ENCODE data around the gene ZMYM2. TPM values are rescaled to one million over a fixed set of nuclear protein-coding genes. Genes with fewer than 3 reads are reported as not detected.

ZMYM2 gene
- total RNA-seq, 4 donors from 2014 or later = 40.6 to 92.8 (median 50.7) TPM

DNA sequence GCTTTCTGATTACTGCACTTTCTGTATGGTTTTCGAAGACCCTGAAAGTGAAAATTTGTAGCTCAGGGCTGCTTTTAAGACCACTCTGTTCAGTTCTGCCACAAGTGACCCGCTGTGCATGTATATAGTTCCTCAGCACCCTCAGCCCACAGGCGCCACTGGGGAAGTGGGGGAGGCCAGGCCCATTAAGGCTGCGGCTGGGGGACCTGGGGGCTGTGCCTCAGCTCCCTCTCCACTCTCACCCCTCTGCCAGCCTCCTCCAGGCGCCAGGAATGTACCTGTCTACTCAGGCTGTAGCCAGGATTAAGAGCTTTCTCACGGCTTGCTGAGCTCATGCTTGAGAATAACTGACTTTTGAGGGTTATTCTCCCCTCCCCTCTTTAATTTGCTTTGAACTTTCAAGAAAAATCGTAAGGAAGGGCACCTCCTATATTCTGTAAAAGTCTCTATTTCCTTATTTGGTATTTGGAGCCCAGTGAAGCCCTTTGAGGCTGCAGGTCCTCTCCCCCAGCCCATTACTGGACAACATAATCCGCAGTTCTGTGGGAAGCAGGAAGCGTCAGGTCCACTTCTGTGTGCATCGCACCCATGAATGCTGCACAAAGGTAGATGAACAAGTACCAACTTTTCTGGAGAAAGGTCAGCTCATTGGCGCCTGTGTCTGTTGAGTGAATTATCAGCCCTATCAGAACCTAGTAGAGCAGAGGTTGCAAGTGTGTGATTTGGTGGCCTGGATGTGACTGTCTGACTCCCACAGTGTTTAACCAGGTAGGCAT lies 172.7 kb downstream of the ZMYM2 start:
- no peak for TF ChIP-seq EP300 (IDR thresholded peaks at IDR 0.05)
- TF ChIP-seq CTCF (IDR thresholded peaks at IDR 0.05) = no peak
- TF ChIP-seq POLR2A (IDR thresholded peaks at IDR 0.05) = no peak
- TF ChIP-seq POLR2AphosphoS5 (IDR thresholded peaks at IDR 0.05) = no peak
- Histone ChIP-seq H3K4me3 (no peak overlapping the region), H3K4me1 (peaks cover 0 to 27% (median 7%) of the 10 kb centered on the region in 3 donors), H3K9me3 (no peaks in the 10 kb centered on the region), H3K27ac (no peak overlapping the region), H3K27me3 (peaks cover 48% of the 10 kb centered on the region), H3K36me3 (no peaks in the 10 kb centered on the region)
- WGBS, 2 donors (ENCODE audit: low coverage in 1 of 2) = 52 to 92% methylated on average over 6 of the region's 11 CpGs
- ATAC-seq = no peak

GRCh38 chr13:20132052-20132634 lies 173.6 kb downstream of the ZMYM2 start:
- ATAC-seq = no peak
- peaks cover 57% of the 10 kb centered on the region for H3K27me3 ChIP-seq
- peaks cover 0 to 25% (median 9%) of the 10 kb centered on the region in 3 donors for H3K4me1 ChIP-seq
- 83 to 87% methylated on average over 5 of the region's 10 CpGs for WGBS, 2 donors (ENCODE audit: low coverage in 1 of 2)
- TF ChIP-seq EP300 (IDR thresholded peaks at IDR 0.05) (no peak), POLR2A (IDR thresholded peaks at IDR 0.05) (no peak), CTCF (IDR thresholded peaks at IDR 0.05) (no peak), POLR2AphosphoS5 (IDR thresholded peaks at IDR 0.05) (no peak)
- no peak overlapping the region for H3K27ac ChIP-seq
- H3K4me3 ChIP-seq = no peak overlapping the region
- no peaks in the 10 kb centered on the region for H3K36me3 ChIP-seq
- H3K9me3 ChIP-seq = no peaks in the 10 kb centered on the region

DNA sequence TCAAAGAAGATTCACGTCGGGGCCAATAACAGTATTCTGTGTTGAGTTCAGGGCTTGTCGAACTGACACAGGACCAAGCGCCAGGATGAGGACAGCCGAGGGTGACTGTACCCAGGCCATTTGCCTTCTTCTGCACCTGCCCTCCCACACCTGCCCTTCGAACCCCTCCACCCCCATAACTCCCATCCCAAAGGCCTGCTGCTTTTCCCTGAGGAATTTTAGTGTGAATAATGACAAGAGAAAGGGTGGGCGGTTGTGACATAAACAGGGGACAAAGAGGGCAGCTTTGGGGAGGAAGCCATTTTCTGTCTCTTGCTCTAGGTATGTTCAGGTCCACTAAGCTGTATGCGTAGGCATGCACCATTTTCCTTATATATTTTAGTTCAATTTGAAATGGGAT lies 176.2 kb downstream of the ZMYM2 start:
- 64 to 100% methylated on average over 4 to 8 of the region's 8 CpGs for WGBS, 2 donors (ENCODE audit: low coverage in 1 of 2)
- Histone ChIP-seq H3K4me1 (peaks cover 0 to 7% (median 3%) of the 10 kb centered on the region in 3 donors), H3K27me3 (peaks cover 61% of the 10 kb centered on the region), H3K36me3 (no peaks in the 10 kb centered on the region), H3K27ac (no peak overlapping the region), H3K9me3 (no peaks in the 10 kb centered on the region), H3K4me3 (no peak overlapping the region)
- no peak for ATAC-seq
- TF ChIP-seq POLR2A (IDR thresholded peaks at IDR 0.05) (no peak), CTCF (IDR thresholded peaks at IDR 0.05) (no peak), EP300 (IDR thresholded peaks at IDR 0.05) (no peak)

GRCh38 chr13:20136781-20137703 lies 178.5 kb downstream of the ZMYM2 start:
- H3K27ac ChIP-seq = no peak overlapping the region
- H3K36me3 ChIP-seq = no peaks in the 10 kb centered on the region
- peak in 1 of 4 experiments; percentile 25 for TF ChIP-seq CTCF (IDR thresholded peaks at IDR 0.05)
- no peak for TF ChIP-seq POLR2AphosphoS5 (IDR thresholded peaks at IDR 0.05)
- TF ChIP-seq POLR2A (IDR thresholded peaks at IDR 0.05) = no peak
- TF ChIP-seq EP300 (IDR thresholded peaks at IDR 0.05) = no peak
- H3K4me3 ChIP-seq = no peak overlapping the region
- ATAC-seq = no peak
- WGBS, 2 donors (ENCODE audit: low coverage in 1 of 2) = 5 to 8% methylated on average over 6 to 23 of the region's 56 CpGs
- H3K27me3 ChIP-seq = peaks cover 82% of the 10 kb centered on the region
- peaks cover 0 to 11% (median 3%) of the 10 kb centered on the region in 3 donors for H3K4me1 ChIP-seq
- no peaks in the 10 kb centered on the region for H3K9me3 ChIP-seq

All from gastroesophageal sphincter (tissue), 4 donors.